DOHH2 (cell line): ENCODE results near the gene KLHL18.

Experiments
- EZH2phosphoT487 ChIP-seq: fragments of 200-600 bp; sonication (generic); IDR thresholded peaks from 2 replicates; pipeline ENCODE4 v1.6.1; 2017; ENCODE audit warnings: borderline replicate concordance, mild to moderate bottlenecking, antibody characterized with exemption, low read length, moderate library complexity, mixed read lengths
- TF ChIP-seq, protein P1 (sequence below): fragments of 200-600 bp; sonication (generic); IDR thresholded peaks from one replicate; pipeline ENCODE4 v1.5.1; 2014; ENCODE audit warnings: antibody characterized with exemption, mild to moderate bottlenecking, low read depth, low read length; ENCODE audit not compliant: poor library complexity, severe bottlenecking

DNA sequence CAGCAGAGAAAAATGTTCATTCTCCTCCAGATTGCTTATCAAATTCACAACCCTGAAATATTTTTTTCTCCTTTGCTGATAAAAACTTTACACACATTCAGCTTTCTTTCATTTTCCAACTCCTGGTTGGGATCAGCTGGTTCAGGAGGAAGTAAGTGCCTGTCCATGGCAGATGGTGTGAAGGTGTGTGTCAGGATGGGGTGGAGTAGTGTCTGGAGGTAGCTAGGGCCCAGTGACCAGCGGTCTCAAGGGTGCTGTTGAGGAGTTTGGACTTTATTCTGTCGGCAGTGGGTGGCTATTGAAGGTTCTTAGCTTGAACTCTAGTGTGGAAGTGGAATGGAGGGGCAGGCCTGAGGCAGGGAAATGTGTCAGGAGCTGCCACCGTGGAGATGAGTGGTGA is 51.2 kb downstream of the KLHL18 start:
- TF ChIP-seq, protein P1, sequence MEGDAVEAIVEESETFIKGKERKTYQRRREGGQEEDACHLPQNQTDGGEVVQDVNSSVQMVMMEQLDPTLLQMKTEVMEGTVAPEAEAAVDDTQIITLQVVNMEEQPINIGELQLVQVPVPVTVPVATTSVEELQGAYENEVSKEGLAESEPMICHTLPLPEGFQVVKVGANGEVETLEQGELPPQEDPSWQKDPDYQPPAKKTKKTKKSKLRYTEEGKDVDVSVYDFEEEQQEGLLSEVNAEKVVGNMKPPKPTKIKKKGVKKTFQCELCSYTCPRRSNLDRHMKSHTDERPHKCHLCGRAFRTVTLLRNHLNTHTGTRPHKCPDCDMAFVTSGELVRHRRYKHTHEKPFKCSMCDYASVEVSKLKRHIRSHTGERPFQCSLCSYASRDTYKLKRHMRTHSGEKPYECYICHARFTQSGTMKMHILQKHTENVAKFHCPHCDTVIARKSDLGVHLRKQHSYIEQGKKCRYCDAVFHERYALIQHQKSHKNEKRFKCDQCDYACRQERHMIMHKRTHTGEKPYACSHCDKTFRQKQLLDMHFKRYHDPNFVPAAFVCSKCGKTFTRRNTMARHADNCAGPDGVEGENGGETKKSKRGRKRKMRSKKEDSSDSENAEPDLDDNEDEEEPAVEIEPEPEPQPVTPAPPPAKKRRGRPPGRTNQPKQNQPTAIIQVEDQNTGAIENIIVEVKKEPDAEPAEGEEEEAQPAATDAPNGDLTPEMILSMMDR = no peak
- no peak for TF ChIP-seq EZH2phosphoT487
